OCI-LY1 (cell line): Measurements from ENCODE around the gene PMAIP1.

Experiments used
- H2AFZ ChIP-seq: fragments of 200-600 bp; sonication (generic), shearing (Covaris generic); 2 replicates; pipeline ENCODE4 v1.6.0; 2014; ENCODE audit warnings: antibody characterized with exemption, mild to moderate bottlenecking, low read length
- H3F3A ChIP-seq: fragments of 200-600 bp; sonication (generic), shearing (Covaris generic); 2 replicates; pipeline ENCODE4 v1.6.0; 2014; ENCODE audit warnings: mild to moderate bottlenecking, antibody characterized with exemption, low read length, moderate library complexity; ENCODE audit not compliant: insufficient read depth
- H3K27ac ChIP-seq: fragments of 200-600 bp; sonication (generic); 2 replicates; pipeline ENCODE4 v1.5.1; 2014; ENCODE audit warnings: low read length, mixed run types, mild to moderate bottlenecking, low read depth; ENCODE audit not compliant: poor library complexity, severe bottlenecking
- H3K27me3 ChIP-seq: fragments of 200-600 bp; sonication (generic); 2 replicates; pipeline ENCODE4 v1.6.0; 2014; ENCODE audit warnings: antibody characterized with exemption, mild to moderate bottlenecking, low read length, moderate library complexity; ENCODE audit not compliant: insufficient read depth
- H3K36me3 ChIP-seq: fragments of 200-600 bp; sonication (generic); 2 replicates; pipeline ENCODE4 v1.6.1; 2014; ENCODE audit warnings: mild to moderate bottlenecking, antibody characterized with exemption, low read length, moderate library complexity, mixed read lengths; ENCODE audit not compliant: insufficient read depth
- H3K4me1 ChIP-seq: fragments of 200-600 bp; sonication (generic); 2 replicates; pipeline ENCODE4 v1.5.1; 2014; ENCODE audit warnings: mild to moderate bottlenecking, low read length, moderate library complexity; ENCODE audit not compliant: insufficient read depth, severe bottlenecking
- H3K4me2 ChIP-seq: fragments of 200-600 bp; sonication (generic), shearing (Covaris generic); 2 replicates; pipeline ENCODE4 v1.6.1; 2014; ENCODE audit warnings: low read length
- H3K4me3 ChIP-seq: fragments of 200-600 bp; sonication (generic); 2 replicates; pipeline ENCODE4 v1.5.1; 2014; ENCODE audit warnings: low read length, low read depth, mild to moderate bottlenecking, mixed read lengths; ENCODE audit not compliant: poor library complexity, severe bottlenecking
- H3K79me2 ChIP-seq: fragments of 200-600 bp; shearing (Covaris generic); 2 replicates; pipeline ENCODE4 v1.6.1; 2016; ENCODE audit warnings: mixed run types, low read length, mixed read lengths; ENCODE audit not compliant: insufficient read depth
- H3K9ac ChIP-seq: fragments of 200-600 bp; sonication (generic), shearing (Covaris generic); 2 replicates; pipeline ENCODE4 v1.6.1; 2014; ENCODE audit warnings: mild to moderate bottlenecking, low read length, mixed read lengths
- H3K9me2 ChIP-seq: fragments of 200-600 bp; sonication (generic), shearing (Covaris generic); 2 replicates; pipeline ENCODE4 v1.6.1; 2014; ENCODE audit warnings: low read depth, mild to moderate bottlenecking, low read length, mixed read lengths
- H3K9me3 ChIP-seq: fragments of 200-600 bp; shearing (Covaris generic); 2 replicates; pipeline ENCODE4 v1.6.1; 2014; ENCODE audit warnings: low read length, mixed read lengths
- H4K20me1 ChIP-seq: fragments of 200-600 bp; sonication (generic), shearing (Covaris generic); 2 replicates; pipeline ENCODE4 v1.6.0; 2016; ENCODE audit warnings: mild to moderate bottlenecking, low read length; ENCODE audit not compliant: insufficient read depth
- CTCF ChIP-seq: fragments of 200-600 bp; sonication (generic), shearing (Covaris generic); IDR thresholded peaks from 2 replicates; pipeline ENCODE4 v1.5.1; 2017; ENCODE audit warnings: mild to moderate bottlenecking, antibody characterized with exemption, low read length, moderate library complexity, mixed read lengths
- EZH2 ChIP-seq: fragments of 200-600 bp; sonication (generic), shearing (Covaris generic); IDR thresholded peaks from 2 replicates; pipeline ENCODE4 v1.8.0; 2017; ENCODE audit warnings: borderline replicate concordance, mixed run types, mild to moderate bottlenecking, antibody characterized with exemption, low read length, moderate library complexity, mixed read lengths

PMAIP1 gene

GRCh38 chr18:59926131-59926530, 26.3 kb downstream of the PMAIP1 start:
- H3F3A ChIP-seq = no peaks in the 10 kb centered on the region; the same call in 1 of the 2 replicates
- TF ChIP-seq CTCF = no peak
- TF ChIP-seq EZH2 = no peak
- H3K4me2 ChIP-seq = no peak overlapping the region
- no peaks in the 10 kb centered on the region for H3K36me3 ChIP-seq
- no peak overlapping the region for H2AFZ ChIP-seq
- no peaks in the 10 kb centered on the region for H3K27me3 ChIP-seq
- no peak overlapping the region for H3K9ac ChIP-seq
- no peaks in the 10 kb centered on the region for H3K9me2 ChIP-seq
- no peak overlapping the region for H3K4me3 ChIP-seq
- H3K79me2 ChIP-seq = no peaks in the 10 kb centered on the region
- H3K4me1 ChIP-seq = peaks cover 54% of the 10 kb centered on the region
- H3K9me3 ChIP-seq = no peaks in the 10 kb centered on the region
- no peaks in the 10 kb centered on the region for H4K20me1 ChIP-seq
- H3K27ac ChIP-seq = peak overlapping the region; percentile 60

- TF ChIP-seq CTCF (no peak), EZH2 (no peak)
- no peaks in the 10 kb centered on the region for H4K20me1 ChIP-seq
- H3K9ac ChIP-seq = no peak overlapping the region
- no peak overlapping the region for H3K4me2 ChIP-seq
- H2AFZ ChIP-seq = 0 out of 2 replicates have a peak overlapping the region, but pooled peaks have one; percentile 2
- peak overlapping the region; percentile 60 for H3K27ac ChIP-seq
- H3K4me3 ChIP-seq = no peak overlapping the region
- H3K79me2 ChIP-seq = no peaks in the 10 kb centered on the region
- H3K36me3 ChIP-seq = no peaks in the 10 kb centered on the region
- no peaks in the 10 kb centered on the region for H3K9me2 ChIP-seq
- H3F3A ChIP-seq = no peaks in the 10 kb centered on the region; the same call in 1 of the 2 replicates
- peaks cover 48% of the 10 kb centered on the region for H3K4me1 ChIP-seq
- H3K27me3 ChIP-seq = no peaks in the 10 kb centered on the region
- no peaks in the 10 kb centered on the region for H3K9me3 ChIP-seq
These were observed 27.5 kb downstream of the PMAIP1 start for GRCh38 chr18:59927246-59927825.

GRCh38 chr18:59928201-59928600, 28.4 kb downstream of the PMAIP1 start:
- Histone ChIP-seq H3K27ac (peak overlapping the region; percentile 60), H3K27me3 (no peaks in the 10 kb centered on the region), H2AFZ (no peak overlapping the region), H4K20me1 (no peaks in the 10 kb centered on the region), H3K36me3 (no peaks in the 10 kb centered on the region), H3K9me3 (no peaks in the 10 kb centered on the region), H3F3A (no peaks in the 10 kb centered on the region; the same call in 1 of the 2 replicates), H3K79me2 (no peaks in the 10 kb centered on the region), H3K9ac (no peak overlapping the region), H3K4me2 (no peak overlapping the region), H3K4me1 (peaks cover 46% of the 10 kb centered on the region), H3K4me3 (no peak overlapping the region), H3K9me2 (no peaks in the 10 kb centered on the region)
- no peak for TF ChIP-seq CTCF
- no peak for TF ChIP-seq EZH2
